ENCODE measurements around the gene BTBD16. TPM values are rescaled to one million over a fixed set of nuclear protein-coding genes. Genes with fewer than 3 reads are reported as not detected.

BTBD16 gene
- polyA plus RNA-seq, 3 donors = not detected

GRCh38 chr10:122348935-122349361, 77.9 kb downstream of the BTBD16 start:
- no peak for TF ChIP-seq CTCF (IDR thresholded peaks at IDR 0.05)
- Histone ChIP-seq H3K9me3 (replicated peaks in 1 of 2; ENCODE audit: control insufficient read depth in 1 of 2, insufficient read depth in 1 of 2, low read length in 2 of 2) (no peaks in the 10 kb centered on the region), H3K27ac (ENCODE audit: low read depth in 1 of 2, low read length in 2 of 2) (no peak overlapping the region), H4K20me1 (ENCODE audit: insufficient read depth, low read length) (no peaks in the 10 kb centered on the region), H3K4me1 (ENCODE audit: control insufficient read depth in 1 of 2, insufficient read depth in 2 of 2, low read length in 2 of 2) (no peaks in the 10 kb centered on the region), H3K4me2 (replicated peaks; ENCODE audit: extremely low read depth, low read length, poor library complexity, severe bottlenecking) (no peak overlapping the region), H3K36me3 (replicated peaks in 1 of 2; ENCODE audit: control insufficient read depth in 1 of 2, insufficient read depth in 2 of 2, low read length in 2 of 2) (no peaks in the 10 kb centered on the region), H3K9ac (ENCODE audit: insufficient read depth, low read length, poor library complexity, severe bottlenecking) (no peak overlapping the region), H3K4me3 (replicated peaks in 1 of 3; ENCODE audit: low read depth in 2 of 3, low read length in 3 of 3) (no peak overlapping the region), H3K27me3 (ENCODE audit: control insufficient read depth in 2 of 2, insufficient read depth in 2 of 2, low read length in 2 of 2) (no peaks in the 10 kb centered on the region), H2AFZ (ENCODE audit: insufficient read depth, low read depth, low read length, poor library complexity, severe bottlenecking) (no peak overlapping the region), H3K79me2 (ENCODE audit: insufficient read depth, low read length) (no peaks in the 10 kb centered on the region)
- intact Hi-C loops (cut with micrococcal nuclease) = no loop called here
- WGBS (ENCODE audit: insufficient coverage) = 89% methylated on average over 7 of the region's 7 CpGs
- no peak for DNase-seq
- Mint-ChIP-seq H3K27me3 (ENCODE audit: low read depth in 3 of 3) (peaks cover 2 to 7% (median 4%) of the 10 kb centered on the region in 3 donors), H3K4me1 (no peaks in the 10 kb centered on the region), H3K9me3 (peaks cover 0 to 5% (median 0%) of the 10 kb centered on the region in 7 donors), H3K36me3 (no peaks in the 10 kb centered on the region), H3K27ac (no peak overlapping the region), H3K4me3 (no peak overlapping the region)

GRCh38 chr10:122349758-122350369, 78.8 kb downstream of the BTBD16 start:
- H3K9me3 Mint-ChIP-seq = peaks cover 0 to 5% (median 0%) of the 10 kb centered on the region in 7 donors
- H3K9me3 ChIP-seq (replicated peaks in 1 of 2; ENCODE audit: control insufficient read depth in 1 of 2, insufficient read depth in 1 of 2, low read length in 2 of 2) = no peaks in the 10 kb centered on the region
- no peak overlapping the region for H3K4me3 ChIP-seq (replicated peaks in 1 of 3; ENCODE audit: low read depth in 2 of 3, low read length in 3 of 3)
- no peaks in the 10 kb centered on the region for H3K4me1 Mint-ChIP-seq
- no peaks in the 10 kb centered on the region for H3K27me3 ChIP-seq (ENCODE audit: control insufficient read depth in 2 of 2, insufficient read depth in 2 of 2, low read length in 2 of 2)
- H3K27ac Mint-ChIP-seq = no peak overlapping the region
- H4K20me1 ChIP-seq (ENCODE audit: insufficient read depth, low read length) = no peaks in the 10 kb centered on the region
- H3K36me3 Mint-ChIP-seq = no peaks in the 10 kb centered on the region
- no peak overlapping the region for H3K9ac ChIP-seq (ENCODE audit: insufficient read depth, low read length, poor library complexity, severe bottlenecking)
- 76% methylated on average over 3 of the region's 3 CpGs for WGBS (ENCODE audit: insufficient coverage)
- H3K79me2 ChIP-seq (ENCODE audit: insufficient read depth, low read length) = no peaks in the 10 kb centered on the region
- intact Hi-C loops (cut with micrococcal nuclease) = no loop called here
- DNase-seq = no peak
- H3K27ac ChIP-seq (ENCODE audit: low read depth in 1 of 2, low read length in 2 of 2) = no peak overlapping the region
- H3K4me3 Mint-ChIP-seq = no peak overlapping the region
- no peak overlapping the region for H3K4me2 ChIP-seq (replicated peaks; ENCODE audit: extremely low read depth, low read length, poor library complexity, severe bottlenecking)
- no peak overlapping the region for H2AFZ ChIP-seq (ENCODE audit: insufficient read depth, low read depth, low read length, poor library complexity, severe bottlenecking)
- H3K4me1 ChIP-seq (ENCODE audit: control insufficient read depth in 1 of 2, insufficient read depth in 2 of 2, low read length in 2 of 2) = no peaks in the 10 kb centered on the region
- H3K36me3 ChIP-seq (replicated peaks in 1 of 2; ENCODE audit: control insufficient read depth in 1 of 2, insufficient read depth in 2 of 2, low read length in 2 of 2) = no peaks in the 10 kb centered on the region
- peaks cover 2 to 6% (median 4%) of the 10 kb centered on the region in 3 donors for H3K27me3 Mint-ChIP-seq (ENCODE audit: low read depth in 3 of 3)
- no peak for TF ChIP-seq CTCF (IDR thresholded peaks at IDR 0.05)
